Measurements from ENCODE around the gene URI1. TPM values are rescaled to one million over a fixed set of nuclear protein-coding genes. Genes with fewer than 3 reads are reported as not detected.
A peak's percentile ranks its signal among the peaks of the same experiment; 100 is the strongest.

URI1 gene
- total and polyA plus RNA-seq, 2 donors (not counting 1 experiment from before 2014, with no cell fraction given): 21.3 to 54.2 TPM

DNA sequence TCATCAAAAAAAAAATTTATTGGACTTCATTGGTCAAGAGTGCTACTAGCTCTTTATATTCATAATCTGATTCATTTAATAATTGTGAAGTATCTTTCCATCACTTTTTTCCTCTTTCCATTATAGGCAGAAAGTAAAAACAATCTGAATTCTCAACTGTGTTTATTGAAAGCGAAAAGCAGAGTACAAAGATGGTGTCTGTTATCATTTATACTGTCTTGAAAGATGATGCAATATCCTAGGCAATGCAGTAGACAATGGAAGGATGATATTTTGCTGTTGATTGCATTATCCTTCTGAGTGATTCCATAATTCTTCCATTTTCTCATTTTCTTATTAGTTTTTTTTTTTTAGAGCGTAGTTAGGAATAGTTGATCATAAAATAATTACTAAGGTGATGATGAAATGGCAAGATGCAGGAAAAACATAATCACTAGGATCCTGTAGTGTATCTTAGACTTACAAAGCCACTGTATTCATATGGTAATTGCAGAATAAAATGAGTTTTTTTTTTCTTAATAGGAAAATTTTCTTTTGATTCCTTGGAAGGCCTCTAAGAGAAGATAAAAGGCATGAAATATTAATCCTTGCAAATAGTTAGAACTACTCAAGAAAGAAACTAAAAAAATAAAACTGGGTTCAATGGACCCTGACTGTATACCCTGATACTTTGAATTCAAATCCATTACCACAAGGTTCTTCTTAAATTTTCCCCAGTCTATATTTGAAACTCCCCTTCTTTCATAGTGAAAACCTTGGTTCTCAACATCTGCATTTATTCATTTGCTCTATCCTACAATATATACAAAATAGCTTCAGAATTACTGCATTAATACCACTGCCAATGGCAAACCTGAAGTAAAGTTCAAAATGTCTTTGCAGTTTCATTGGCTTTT, 11.6 kb downstream of the URI1 start:
- no peak overlapping the region for H3K4me3 Mint-ChIP-seq
- TF ChIP-seq, protein P1, sequence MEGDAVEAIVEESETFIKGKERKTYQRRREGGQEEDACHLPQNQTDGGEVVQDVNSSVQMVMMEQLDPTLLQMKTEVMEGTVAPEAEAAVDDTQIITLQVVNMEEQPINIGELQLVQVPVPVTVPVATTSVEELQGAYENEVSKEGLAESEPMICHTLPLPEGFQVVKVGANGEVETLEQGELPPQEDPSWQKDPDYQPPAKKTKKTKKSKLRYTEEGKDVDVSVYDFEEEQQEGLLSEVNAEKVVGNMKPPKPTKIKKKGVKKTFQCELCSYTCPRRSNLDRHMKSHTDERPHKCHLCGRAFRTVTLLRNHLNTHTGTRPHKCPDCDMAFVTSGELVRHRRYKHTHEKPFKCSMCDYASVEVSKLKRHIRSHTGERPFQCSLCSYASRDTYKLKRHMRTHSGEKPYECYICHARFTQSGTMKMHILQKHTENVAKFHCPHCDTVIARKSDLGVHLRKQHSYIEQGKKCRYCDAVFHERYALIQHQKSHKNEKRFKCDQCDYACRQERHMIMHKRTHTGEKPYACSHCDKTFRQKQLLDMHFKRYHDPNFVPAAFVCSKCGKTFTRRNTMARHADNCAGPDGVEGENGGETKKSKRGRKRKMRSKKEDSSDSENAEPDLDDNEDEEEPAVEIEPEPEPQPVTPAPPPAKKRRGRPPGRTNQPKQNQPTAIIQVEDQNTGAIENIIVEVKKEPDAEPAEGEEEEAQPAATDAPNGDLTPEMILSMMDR (IDR thresholded peaks at IDR 0.05): no peak
- TF ChIP-seq EZH2 (IDR thresholded peaks at IDR 0.05; ENCODE audit: borderline replicate concordance, insufficient read depth, low read depth, low read length, poor library complexity, severe bottlenecking): no peak
- intact Hi-C loops (cut with micrococcal nuclease): no loop called here

DNA sequence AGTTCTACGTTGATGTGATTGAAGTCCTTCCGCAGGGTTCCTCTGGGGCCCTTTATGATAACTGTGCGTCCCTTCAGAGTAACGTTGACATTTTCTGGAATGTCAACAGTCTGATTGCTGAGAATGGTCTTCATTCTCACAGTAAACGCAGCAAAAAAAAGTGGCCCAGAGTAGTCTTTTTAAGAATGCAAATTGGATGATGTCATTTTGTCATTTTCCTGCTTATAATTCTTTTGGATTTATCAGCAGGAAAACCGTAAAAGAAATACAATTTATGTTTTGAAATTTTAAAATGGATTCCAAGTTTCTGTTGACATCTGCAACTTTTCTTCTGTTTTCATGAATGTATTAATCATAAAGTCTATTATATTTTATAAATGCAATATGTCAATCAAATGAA, 14.8 kb downstream of the URI1 start:
- no peak for ATAC-seq (ENCODE audit: low read depth)
- H3K27ac Mint-ChIP-seq: no peak overlapping the region
- H3K9ac ChIP-seq (ENCODE audit: low read length): no peak overlapping the region
- no peak for DNase-seq
- no peaks in the 10 kb centered on the region for H3K9me3 Mint-ChIP-seq (ENCODE audit: insufficient read depth)
- H3K4me2 ChIP-seq (replicated peaks; ENCODE audit: low read depth, low read length, poor library complexity, severe bottlenecking): no peak overlapping the region
- no peak overlapping the region for H2AFZ ChIP-seq (ENCODE audit: insufficient read depth, low read depth, low read length, poor library complexity, severe bottlenecking)
- POLR2A ChIA-PET: no interaction called here
- H3K9me3 ChIP-seq (ENCODE audit: control extremely low read depth in 1 of 3, control insufficient read depth in 2 of 3, insufficient read depth in 1 of 3, low read length in 2 of 3): peaks cover 0 to 4% (median 1%) of the 10 kb centered on the region in 3 donors
- no peak overlapping the region for H3K27ac ChIP-seq (ENCODE audit: low read length in 2 of 2)
- H3K79me2 ChIP-seq (ENCODE audit: control insufficient read depth, insufficient read depth, low read length): peaks cover 88% of the 10 kb centered on the region
- H3K4me1 Mint-ChIP-seq: peaks cover 29% of the 10 kb centered on the region
- TF ChIP-seq EZH2 (IDR thresholded peaks at IDR 0.05; ENCODE audit: borderline replicate concordance, insufficient read depth, low read depth, low read length, poor library complexity, severe bottlenecking): no peak
- TF ChIP-seq, protein P1 (IDR thresholded peaks at IDR 0.05): no peak
- H3K36me3 ChIP-seq (replicated peaks in 1 of 2; ENCODE audit: control extremely low read depth in 1 of 2, control insufficient read depth in 1 of 2, extremely low read depth in 1 of 2, insufficient read depth in 2 of 2, low read length in 1 of 2): peaks cover 0 to 6% of the 10 kb centered on the region in 2 experiments
- intact Hi-C loops (cut with micrococcal nuclease): no loop called here
- peaks cover 64% of the 10 kb centered on the region for H4K20me1 ChIP-seq (ENCODE audit: control insufficient read depth, insufficient read depth, low read length, poor library complexity, severe bottlenecking)
- no peak overlapping the region for H3K4me3 ChIP-seq (ENCODE audit: control extremely low read depth in 1 of 5, extremely low read depth in 1 of 5, insufficient read depth in 1 of 5, low read depth in 2 of 5, low read length in 4 of 5)
- WGBS (ENCODE audit: insufficient coverage): 100% methylated on average over 4 of the region's 6 CpGs
- H3K27me3 ChIP-seq (replicated peaks in 1 of 4; ENCODE audit: control extremely low read depth in 1 of 4, control insufficient read depth in 3 of 4, insufficient read depth in 4 of 4, low read length in 3 of 4): no peaks in the 10 kb centered on the region
- peaks cover 0 to 3% of the 10 kb centered on the region in 2 donors for H3K4me1 ChIP-seq (ENCODE audit: control insufficient read depth in 2 of 2, insufficient read depth in 2 of 2, low read length in 2 of 2)
- H3K27me3 Mint-ChIP-seq: no peaks in the 10 kb centered on the region
- CTCF ChIA-PET: interaction anchor here (1.1 kb wide), 1 partner anchor 12 kb away, joined by 3 read pairs; no protein-coding TSS in a partner anchor
- H3K4me3 Mint-ChIP-seq: no peak overlapping the region

More for the DNA sequence above, 11.6 kb downstream of the URI1 start:
- Mint-ChIP-seq H3K27me3 (no peaks in the 10 kb centered on the region), H3K4me1 (peaks cover 27% of the 10 kb centered on the region), H3K27ac (no peak overlapping the region), H3K9me3 (ENCODE audit: insufficient read depth) (no peaks in the 10 kb centered on the region)
- peaks cover 0 to 3% of the 10 kb centered on the region in 2 donors for H3K4me1 ChIP-seq (ENCODE audit: control insufficient read depth in 2 of 2, insufficient read depth in 2 of 2, low read length in 2 of 2)
- DNase-seq (no peak), ATAC-seq (ENCODE audit: low read depth) (no peak)
- POLR2A ChIA-PET: no interaction called here
- H3K36me3 ChIP-seq (replicated peaks in 1 of 2; ENCODE audit: control extremely low read depth in 1 of 2, control insufficient read depth in 1 of 2, extremely low read depth in 1 of 2, insufficient read depth in 2 of 2, low read length in 1 of 2): peaks cover 4 to 5% of the 10 kb centered on the region in 2 experiments
- WGBS (ENCODE audit: insufficient coverage): no CpG with 5 or more reads among the region's 2 CpGs
- peaks cover 0 to 7% (median 0%) of the 10 kb centered on the region in 3 donors for H3K9me3 ChIP-seq (ENCODE audit: control extremely low read depth in 1 of 3, control insufficient read depth in 2 of 3, insufficient read depth in 1 of 3, low read length in 2 of 3)
- no peak overlapping the region for H3K4me2 ChIP-seq (replicated peaks; ENCODE audit: low read depth, low read length, poor library complexity, severe bottlenecking)
- peaks cover 70% of the 10 kb centered on the region for H3K79me2 ChIP-seq (ENCODE audit: control insufficient read depth, insufficient read depth, low read length)
- CTCF ChIA-PET: no interaction called here
- peak overlapping the region in 1 of 2 donors; percentile 31 for H3K27ac ChIP-seq (ENCODE audit: low read length in 2 of 2)
- H3K4me3 ChIP-seq (ENCODE audit: control extremely low read depth in 1 of 5, extremely low read depth in 1 of 5, insufficient read depth in 1 of 5, low read depth in 2 of 5, low read length in 4 of 5): no peak overlapping the region
- H2AFZ ChIP-seq (ENCODE audit: insufficient read depth, low read depth, low read length, poor library complexity, severe bottlenecking): no peak overlapping the region
- H3K27me3 ChIP-seq (replicated peaks in 1 of 4; ENCODE audit: control extremely low read depth in 1 of 4, control insufficient read depth in 3 of 4, insufficient read depth in 4 of 4, low read length in 3 of 4): no peaks in the 10 kb centered on the region
- H3K9ac ChIP-seq (ENCODE audit: low read length): no peak overlapping the region
- peaks cover 36% of the 10 kb centered on the region for H4K20me1 ChIP-seq (ENCODE audit: control insufficient read depth, insufficient read depth, low read length, poor library complexity, severe bottlenecking)
